SKM-1 (cell line): ENCODE measurements around the gene ARHGAP24.
"Not testable (repeated sequence)": the region's sequence is repeated elsewhere in the genome, so short reads cannot be mapped to it uniquely, and the experiment has no call there.

Source experiments
- DNase-seq: peaks from one replicate; lab custom pipeline; 2025; ENCODE audit not compliant: unreplicated experiment; lab: John Stamatoyannopoulos, UW

The ARHGAP24 gene

GRCh38 chr4:85993641-85994040 is 518.7 kb downstream of the ARHGAP24 start:
- no peak for DNase-seq

- no peak for DNase-seq
Observed at GRCh38 chr4:85994576-85994975, 519.6 kb downstream of the ARHGAP24 start.

- DNase-seq = no peak
Observed at GRCh38 chr4:85995361-85995760, 520.4 kb downstream of the ARHGAP24 start.

- DNase-seq = no peak
Observed at GRCh38 chr4:86001591-86001990, 526.6 kb downstream of the ARHGAP24 start.

- no peak for DNase-seq
Observed at GRCh38 chr4:86004030-86004429, 529.1 kb downstream of the ARHGAP24 start.

- DNase-seq = no peak
Observed at GRCh38 chr4:86006057-86006456, 531.1 kb downstream of the ARHGAP24 start.

GRCh38 chr4:86007042-86007441 is 532.1 kb downstream of the ARHGAP24 start:
- DNase-seq = no peak

GRCh38 chr4:86011117-86011516 is 536.2 kb downstream of the ARHGAP24 start:
- no peak for DNase-seq

GRCh38 chr4:86013621-86014020 is 538.7 kb downstream of the ARHGAP24 start:
- DNase-seq = no peak

- no peak for DNase-seq
Observed at GRCh38 chr4:86014599-86014998, 539.6 kb downstream of the ARHGAP24 start.

GRCh38 chr4:86015412-86016350 is 540.7 kb downstream of the ARHGAP24 start:
- DNase-seq = no peak

GRCh38 chr4:86019362-86019761 is 544.4 kb downstream of the ARHGAP24 start:
- no peak for DNase-seq

GRCh38 chr4:86019906-86020305 is 545.0 kb downstream of the ARHGAP24 start:
- DNase-seq = no peak

- not testable (repeated sequence) for DNase-seq
Observed at GRCh38 chr4:86021671-86022070, 546.7 kb downstream of the ARHGAP24 start.

- DNase-seq = no peak
Observed at GRCh38 chr4:86026720-86027119, 551.8 kb downstream of the ARHGAP24 start.

- no peak for DNase-seq
Observed at GRCh38 chr4:86031927-86032326, 557.0 kb downstream of the ARHGAP24 start.

- DNase-seq = peak; percentile 47
Observed at GRCh38 chr4:86032476-86033022, 557.6 kb downstream of the ARHGAP24 start.

- DNase-seq = peak; percentile 34
Observed at GRCh38 chr4:86033171-86033570, 558.2 kb downstream of the ARHGAP24 start.

- no peak for DNase-seq
Observed at GRCh38 chr4:86034616-86035015, 559.7 kb downstream of the ARHGAP24 start.

- DNase-seq = no peak
Observed at GRCh38 chr4:86035688-86036087, 560.7 kb downstream of the ARHGAP24 start.

GRCh38 chr4:86036736-86037135 is 561.8 kb downstream of the ARHGAP24 start:
- no peak for DNase-seq

- no peak for DNase-seq
Observed at GRCh38 chr4:86038037-86038436, 563.1 kb downstream of the ARHGAP24 start.
